NCI-H1436 treated with DMSO at 0.1 percent for 48 hours (cell line): ENCODE data around the gene DOK6.

ENCODE experiments used
- DNase-seq: peaks from one replicate; lab custom pipeline; 2025; lab: John Stamatoyannopoulos, UW

DOK6 gene

GRCh38 chr18:69435000-69435399, 34.3 kb downstream of the DOK6 start:
- no peak for DNase-seq

DNA sequence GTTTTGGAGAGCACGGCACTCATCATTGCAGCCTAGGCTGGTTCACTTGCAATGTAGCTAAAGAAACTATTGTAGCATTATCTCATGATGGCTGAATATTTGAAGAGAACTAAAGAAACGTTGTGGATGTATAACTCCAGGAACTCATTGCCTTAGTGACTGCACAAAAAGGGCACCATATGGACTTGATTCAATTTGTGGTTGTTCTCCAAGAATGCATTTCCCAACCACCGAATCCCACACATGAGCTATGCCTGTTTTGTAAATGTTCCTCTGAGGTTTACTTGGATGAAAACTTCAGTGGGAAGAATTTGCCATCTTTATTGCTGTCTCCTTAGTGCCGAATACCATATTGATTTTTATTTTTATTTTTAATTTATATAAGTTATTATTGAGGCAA, 43.5 kb downstream of the DOK6 start:
- DNase-seq: no peak

DNA sequence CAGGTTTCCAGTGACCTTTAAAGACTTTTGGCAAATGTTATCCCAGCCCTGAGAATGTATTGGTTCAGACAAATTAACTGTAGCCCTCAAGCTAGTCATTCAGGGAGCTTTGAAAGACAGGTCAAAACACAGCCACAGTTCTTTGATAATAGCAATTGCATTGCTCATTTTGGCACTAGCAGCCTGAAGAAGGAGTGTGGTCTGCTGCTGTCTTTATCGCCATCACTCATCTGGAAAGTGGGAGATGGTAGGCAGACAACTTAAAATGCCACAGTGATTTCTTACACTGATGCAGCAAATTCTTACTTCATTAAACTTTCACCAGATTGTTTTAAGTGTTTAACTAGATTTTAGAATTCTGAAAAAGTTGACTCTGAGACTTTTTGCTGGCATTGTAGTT, 47.2 kb downstream of the DOK6 start:
- DNase-seq: no peak

DNA sequence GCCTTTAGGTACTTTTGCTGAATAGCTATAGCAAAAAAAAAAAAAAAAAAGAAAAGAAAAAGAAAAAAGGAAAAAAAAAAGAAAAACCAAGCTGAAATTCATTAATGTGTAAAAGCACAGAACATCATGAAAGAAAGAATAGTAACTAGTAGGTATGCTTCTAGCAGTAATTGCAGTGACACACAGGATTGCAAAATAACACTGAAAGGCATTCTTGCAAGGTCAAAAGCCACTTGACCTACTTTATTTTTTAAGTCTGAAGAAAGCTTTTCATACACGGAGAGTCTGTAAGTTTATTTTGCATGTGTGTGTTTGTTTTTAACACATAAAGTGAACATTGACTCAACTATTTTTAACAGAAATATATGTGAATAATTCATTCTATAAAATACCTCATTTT, 54.4 kb downstream of the DOK6 start:
- no peak for DNase-seq

DNA sequence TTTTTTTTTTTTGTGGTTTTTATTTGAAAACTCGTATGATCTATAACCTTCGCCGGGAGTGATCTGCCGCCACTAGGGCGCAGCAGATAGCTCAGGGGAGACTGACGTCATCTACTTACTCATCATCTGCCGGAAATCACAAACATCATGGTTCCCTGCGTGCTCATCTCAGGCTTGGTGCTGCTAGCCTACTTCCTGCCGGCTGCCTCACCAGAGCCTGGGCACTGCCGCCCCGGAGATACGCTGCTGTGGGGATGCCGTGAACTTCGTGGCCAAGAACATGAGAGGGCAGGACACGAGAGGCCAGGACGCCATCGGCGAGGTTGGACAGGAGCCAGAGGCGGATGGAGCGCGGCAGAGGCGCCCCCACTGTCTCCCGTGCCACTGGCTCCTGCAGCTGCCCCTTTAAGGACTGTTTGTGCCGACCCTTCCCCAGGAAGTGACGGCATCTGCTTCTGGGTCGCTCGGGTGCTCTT, 68.8 kb downstream of the DOK6 start:
- DNase-seq: no peak

GRCh38 chr18:69480460-69480859, 79.8 kb downstream of the DOK6 start:
- DNase-seq: no peak

DNA sequence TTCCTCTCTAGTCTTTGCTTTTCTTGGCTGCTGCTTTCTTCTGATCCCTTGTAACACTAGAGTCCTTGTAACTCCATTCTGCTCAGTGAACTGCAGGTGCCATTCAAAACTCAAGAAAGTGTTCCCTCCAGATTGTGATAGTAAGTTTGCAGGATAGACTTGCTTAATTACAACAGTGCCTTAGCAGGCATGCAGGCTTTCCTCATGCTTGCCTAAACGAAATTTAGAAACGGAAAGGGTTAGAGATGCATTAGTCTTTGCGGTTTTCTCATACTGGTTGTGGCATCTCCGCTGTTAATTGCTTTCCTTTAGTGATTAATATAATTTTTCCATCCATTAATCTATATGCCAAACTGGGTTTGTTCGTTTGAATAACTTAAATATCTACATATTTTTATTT, 82.9 kb downstream of the DOK6 start:
- DNase-seq: no peak

DNA sequence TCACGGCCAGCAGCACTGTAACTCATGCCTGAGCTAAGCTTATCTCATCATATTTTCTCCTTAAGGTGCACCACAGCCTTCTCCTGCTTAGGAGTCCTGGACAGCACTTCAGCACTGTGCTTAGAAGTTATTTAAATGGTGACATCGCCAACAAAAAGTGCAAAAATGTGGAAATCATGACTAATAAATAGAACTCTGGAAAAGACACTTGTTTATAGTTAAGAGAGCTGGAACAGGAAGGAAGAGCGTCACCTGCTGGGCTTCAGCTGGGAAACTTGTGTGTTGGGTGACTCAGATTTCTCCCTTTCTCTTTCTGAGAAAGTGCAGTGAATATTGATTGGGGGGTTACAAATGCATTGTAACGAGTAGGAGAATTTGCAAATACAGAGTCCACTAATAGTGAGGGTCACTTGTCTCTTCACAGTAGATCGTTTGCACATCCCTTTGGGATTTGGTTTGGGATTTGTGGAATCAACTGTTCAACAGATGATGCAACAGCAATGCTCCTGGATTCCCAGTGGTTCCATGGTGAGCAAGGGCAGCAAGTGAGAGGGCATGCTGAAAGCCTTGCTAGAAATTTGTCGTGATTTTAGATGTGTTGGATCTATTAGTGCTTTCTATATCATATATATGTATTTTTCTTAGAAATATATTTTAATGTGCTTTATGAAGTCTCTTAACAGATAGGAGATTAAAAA, 84.2 kb downstream of the DOK6 start:
- no peak for DNase-seq

DNA sequence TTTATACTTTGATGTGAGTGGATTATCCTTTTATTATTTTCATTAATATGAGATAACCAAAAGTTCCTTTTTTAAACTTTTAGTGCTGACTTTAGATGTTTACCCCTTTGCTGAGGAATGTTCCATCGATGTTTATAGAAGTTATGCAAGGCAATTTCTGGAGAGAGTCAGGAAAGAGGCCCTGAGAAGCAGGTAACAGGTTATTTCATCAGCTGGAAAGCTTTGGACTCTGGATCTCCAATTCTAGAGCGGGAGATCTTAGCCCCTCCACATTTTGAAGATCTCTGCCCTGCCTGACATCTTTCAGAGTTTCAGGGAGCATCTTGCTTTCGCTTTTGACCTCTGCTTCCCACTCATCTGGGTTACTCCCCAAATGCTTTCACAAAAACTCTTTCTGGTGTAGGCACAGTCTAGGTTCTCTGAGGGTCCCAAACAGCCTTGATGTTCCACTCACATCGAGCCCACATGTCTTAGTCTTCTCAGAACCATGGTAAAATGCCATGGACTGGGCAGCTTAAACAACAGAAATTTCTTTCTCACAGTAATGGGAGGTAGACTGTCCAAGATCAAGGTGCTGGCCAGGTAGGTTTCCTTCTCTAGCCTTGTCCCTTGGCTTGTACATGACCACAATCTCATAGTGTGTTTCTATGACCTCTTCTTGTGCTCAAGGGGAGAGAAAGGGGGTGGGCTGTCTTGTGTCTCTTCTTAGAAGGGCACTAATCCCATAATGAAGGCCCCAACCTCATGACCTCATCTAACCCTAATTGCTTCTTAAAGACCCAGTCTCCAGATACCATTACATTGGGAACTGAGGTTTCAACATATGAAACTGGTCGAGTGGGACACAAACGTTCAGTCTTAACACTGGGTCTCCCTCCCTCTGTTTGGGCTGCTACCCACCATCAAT, 87.1 kb downstream of the DOK6 start:
- DNase-seq: no peak

GRCh38 chr18:69490072-69490471, 89.4 kb downstream of the DOK6 start:
- DNase-seq: no peak

DNA sequence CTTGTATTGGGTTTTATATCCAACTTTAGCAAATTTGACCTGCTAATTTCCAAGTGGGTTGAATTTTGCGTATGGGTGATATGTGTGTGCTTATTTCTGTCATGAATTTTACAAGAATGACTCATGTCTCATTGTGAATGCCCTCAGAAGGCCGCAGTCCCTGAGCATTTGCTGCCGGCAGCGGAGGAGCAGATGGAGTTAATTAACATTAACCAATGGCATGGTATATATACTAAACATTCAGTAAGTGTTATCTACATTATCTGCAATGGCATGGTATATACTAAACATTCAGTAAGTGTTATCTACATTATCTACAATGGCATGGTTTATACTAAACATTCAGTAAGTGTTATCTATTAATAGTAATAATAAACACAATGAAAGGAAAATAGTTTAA, 90.1 kb downstream of the DOK6 start:
- DNase-seq: no peak

DNA sequence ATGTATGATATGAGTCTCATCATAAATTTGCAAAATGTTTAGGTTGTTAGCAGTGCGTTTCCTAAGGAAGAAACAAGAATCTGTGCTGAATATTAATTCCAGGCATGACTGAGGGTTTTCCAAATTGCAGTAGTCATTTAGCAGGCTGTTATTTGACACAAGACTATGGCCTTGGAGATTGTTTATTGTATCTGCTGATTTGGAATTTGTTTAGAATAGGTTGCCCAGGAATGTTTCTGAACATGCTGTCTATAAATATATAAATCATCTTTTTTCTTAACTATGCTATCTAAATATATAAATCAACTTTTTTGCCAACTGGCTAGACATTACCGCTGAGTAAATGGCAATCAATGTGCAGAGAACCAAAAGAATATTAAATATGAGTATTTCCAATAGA, 90.9 kb downstream of the DOK6 start:
- no peak for DNase-seq

- DNase-seq: no peak
Observed at GRCh38 chr18:69492861-69493260, 92.2 kb downstream of the DOK6 start.

DNA sequence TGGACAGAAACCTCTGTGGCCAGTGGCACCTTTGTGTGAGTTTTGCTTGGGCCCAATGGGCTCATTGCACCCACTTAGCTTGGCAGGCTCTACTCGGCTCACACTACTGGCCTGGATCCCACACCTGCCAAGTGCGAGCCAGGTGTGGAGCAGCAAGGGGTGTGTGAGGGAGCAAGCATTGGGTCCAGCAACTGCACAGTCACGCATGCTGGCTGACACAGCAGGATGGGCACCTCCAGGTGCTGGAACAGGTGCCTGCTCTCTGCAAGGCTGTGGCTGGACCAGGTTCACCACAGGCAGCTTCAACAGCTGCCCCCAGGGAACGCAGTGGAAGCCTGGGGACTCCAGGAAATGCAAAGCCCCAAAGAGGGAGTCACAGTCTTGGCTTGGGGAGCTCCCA, 94.2 kb downstream of the DOK6 start:
- DNase-seq: no peak

GRCh38 chr18:69495338-69495737, 94.7 kb downstream of the DOK6 start:
- DNase-seq: no peak

- DNase-seq: no peak
Observed at GRCh38 chr18:69495841-69496533, 95.3 kb downstream of the DOK6 start.

- no peak for DNase-seq
Observed at GRCh38 chr18:69518989-69519388, 118.3 kb downstream of the DOK6 start.

DNA sequence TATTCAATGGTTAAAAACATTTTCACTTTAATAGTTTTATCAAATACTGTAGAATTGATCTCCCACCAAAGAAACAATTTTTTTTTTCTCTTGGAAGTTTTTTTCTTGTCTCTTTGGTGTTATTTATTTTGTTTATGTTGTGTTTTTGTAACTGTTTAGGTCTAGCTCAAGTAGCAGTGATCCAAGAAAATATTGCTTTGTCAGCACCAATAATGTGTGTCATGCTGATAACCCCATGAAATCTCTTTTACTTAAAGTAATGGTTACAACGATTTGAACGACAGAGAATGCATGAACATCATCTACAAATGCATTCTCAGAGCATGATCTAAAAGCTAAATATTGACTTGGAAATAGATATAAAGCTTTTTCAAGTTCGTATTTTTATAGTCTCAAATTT, 122.9 kb downstream of the DOK6 start:
- DNase-seq: no peak

GRCh38 chr18:69528435-69528834, 127.7 kb downstream of the DOK6 start:
- no peak for DNase-seq

DNA sequence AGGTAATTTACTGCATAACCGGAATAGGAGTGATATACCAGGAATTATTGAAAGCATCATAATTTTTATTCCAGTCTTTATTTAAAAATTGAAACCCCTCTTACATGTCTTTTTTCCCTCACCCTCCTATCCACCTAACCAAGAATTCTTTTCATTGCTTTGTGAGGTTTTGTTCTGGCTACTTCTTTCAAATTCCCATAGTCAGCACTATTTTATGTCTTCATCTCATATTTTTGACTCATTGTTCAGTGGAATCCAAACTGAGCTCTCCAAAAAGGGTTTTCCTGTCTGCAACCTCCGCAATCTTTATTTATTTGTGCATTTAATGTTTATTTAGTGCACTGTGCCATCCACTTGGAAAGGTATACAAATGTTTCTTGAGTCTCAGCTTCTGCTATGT, 128.5 kb downstream of the DOK6 start:
- DNase-seq: no peak

DNA sequence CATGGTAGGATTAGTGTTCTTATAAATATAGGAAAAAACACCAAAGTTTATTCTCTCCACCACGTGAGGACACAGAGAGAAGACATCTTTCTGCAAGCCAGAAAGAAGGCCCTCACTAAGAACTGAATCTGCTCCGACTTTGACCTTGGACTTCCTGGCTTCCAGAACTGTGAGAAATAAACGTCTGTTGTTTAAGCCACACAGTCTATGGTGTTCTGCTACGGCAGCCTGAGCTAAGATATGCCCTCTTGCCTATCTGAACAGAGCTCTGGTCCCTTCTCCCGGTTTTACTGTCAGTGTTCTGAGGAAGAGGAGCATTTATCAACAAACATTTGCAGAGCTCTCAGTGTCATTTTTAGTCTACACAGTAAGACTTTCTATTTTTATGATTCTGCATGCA, 131.3 kb downstream of the DOK6 start:
- no peak for DNase-seq

DNA sequence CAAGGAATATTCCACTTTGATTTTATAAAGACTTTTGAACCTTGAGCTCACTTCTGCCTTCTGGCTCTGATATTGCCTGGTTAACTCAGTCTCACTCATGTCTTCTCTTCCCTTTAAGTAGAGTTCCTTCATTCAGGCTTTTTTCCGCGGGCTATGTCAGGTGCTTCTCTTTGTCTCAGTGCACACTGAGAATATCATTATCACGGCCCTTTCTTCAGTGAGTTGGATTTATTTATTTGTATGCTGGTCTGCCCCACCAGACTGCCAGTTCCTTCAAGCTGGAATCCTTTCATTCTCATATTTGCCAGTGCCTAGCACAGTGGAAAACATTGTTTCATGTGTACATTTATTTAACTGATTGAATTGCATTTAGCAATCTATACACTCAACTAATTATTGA, 136.5 kb downstream of the DOK6 start:
- no peak for DNase-seq

DNA sequence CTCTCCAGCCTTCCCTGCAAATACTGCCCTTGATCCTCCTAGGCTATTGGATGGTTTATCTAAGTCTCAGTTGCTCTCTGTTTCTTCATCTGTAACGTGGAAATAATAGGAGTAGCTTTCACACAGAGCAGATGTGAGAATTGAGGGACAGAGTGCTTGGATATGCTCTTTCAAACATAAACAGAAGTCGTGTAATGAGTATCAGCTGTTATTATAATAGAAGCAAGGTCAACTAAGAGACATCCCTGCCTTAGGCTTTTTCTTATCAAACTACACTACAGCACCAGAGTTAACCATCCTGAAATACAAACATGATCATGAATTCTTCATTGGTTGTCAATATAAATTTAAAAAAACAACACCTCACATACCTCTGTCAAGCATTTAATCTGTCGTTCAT, 138.2 kb downstream of the DOK6 start:
- DNase-seq: no peak
